HG03108 (cell line): Measurements from ENCODE around the gene KY.

ENCODE experiments used
- ATAC-seq: cut with Tn5 transposase; IDR thresholded peaks from one replicate; pipeline ENCODE4 v1.9.1; 2021; ENCODE audit warnings: moderate library complexity; ENCODE audit not compliant: unreplicated experiment

Gene KY

DNA sequence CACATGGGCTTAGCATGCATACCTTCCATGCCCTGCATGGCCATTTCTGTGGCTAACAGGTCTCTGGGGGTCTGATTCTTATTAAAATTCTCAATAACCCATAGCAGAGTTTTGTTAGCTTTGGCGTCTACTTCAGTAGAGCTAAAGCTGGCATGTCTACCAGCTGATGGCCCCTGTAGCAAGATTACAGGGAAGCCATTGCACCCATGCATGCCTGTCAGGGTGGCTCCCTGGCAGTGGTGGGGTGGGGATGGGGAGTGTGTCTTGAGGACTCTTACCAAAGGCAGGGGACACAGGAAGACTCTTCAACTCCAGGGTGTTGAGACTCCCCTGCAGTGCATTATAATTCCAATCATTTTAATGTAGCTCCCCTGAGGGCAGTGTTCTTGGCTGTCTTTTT is 4.7 kb downstream of the KY start:
- no peak for ATAC-seq

DNA sequence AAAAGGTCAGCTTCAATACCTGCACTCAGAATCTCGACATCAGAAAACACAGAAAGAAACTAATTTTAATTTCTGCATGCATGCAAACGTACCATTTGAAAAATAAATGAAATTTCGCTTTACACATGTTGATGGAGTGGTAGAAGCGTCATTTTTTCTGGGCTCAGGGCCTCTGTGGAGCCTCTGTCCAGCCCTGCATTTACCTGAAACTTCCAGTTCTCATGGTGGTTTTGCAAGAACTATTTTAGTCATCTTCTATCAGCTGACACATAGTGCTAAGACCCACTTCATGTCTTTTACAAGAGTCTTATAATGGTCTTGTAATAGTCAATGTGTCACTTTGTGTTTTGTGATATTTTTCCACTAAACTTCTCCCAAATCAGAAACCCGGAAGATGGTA is 5.3 kb downstream of the KY start:
- ATAC-seq: no peak

DNA sequence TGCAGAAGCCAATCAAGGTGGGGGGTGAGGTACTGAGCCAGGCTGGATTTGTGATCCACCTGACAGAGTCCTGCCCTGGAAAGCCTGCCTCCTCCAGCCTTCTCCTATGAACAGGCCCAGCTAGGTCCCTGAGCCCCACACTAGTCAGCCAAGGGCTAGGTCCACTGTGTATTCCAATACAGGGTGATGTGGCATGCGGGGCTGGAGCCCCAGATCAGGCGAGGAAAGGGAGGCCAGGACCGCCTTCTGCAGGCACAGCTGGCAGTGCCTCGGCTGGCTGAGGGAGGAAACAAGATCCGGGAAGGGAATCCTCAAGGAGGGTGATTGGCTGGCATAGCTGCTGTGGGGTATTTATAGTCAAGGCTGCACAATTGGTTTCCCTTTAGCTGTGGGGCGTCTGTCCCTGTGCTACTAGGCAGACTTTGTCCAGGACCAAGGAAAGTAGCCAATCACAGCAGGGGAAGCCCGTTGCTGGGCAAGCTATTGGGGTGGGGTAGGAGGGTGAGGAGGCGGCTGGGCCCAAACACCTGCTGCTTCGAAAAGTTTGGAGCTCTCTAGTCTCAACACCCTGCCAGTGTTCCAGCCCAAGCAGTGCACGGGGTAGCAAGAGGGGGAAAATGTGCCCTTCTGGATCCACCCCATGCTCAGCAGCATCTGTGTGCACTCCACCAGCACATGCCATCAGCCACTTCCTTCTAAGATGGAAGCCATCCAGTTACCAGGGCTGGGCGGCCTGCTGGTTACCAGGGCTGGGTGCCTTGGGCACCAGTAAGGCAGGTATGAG is 5.9 kb downstream of the KY start:
- no peak for ATAC-seq

DNA sequence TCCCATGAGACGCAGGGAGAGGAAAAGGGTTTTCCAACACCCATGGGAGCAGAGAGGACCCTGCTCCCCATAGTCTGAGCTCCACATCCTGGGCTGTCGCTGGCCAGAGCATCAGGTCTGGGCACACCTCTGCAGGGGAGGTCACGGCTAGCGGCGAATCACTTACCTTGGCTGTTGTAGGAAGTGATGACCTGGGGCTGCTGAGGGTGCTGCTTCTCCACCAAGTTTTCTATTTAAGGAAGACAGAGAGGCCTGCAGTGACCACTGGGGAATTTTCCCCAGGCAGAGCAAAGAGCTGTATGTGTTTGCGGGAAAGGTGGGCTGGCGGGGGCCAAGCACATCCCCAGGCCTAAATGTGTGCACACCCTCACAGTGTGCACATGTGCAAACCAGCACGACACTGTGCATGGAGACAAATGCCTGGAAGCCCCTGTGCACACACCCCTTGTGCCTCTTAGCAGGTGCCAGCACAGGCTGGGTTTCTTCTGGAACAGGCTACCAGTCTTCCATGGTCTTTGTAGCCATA is 7.6 kb downstream of the KY start:
- no peak for ATAC-seq

DNA sequence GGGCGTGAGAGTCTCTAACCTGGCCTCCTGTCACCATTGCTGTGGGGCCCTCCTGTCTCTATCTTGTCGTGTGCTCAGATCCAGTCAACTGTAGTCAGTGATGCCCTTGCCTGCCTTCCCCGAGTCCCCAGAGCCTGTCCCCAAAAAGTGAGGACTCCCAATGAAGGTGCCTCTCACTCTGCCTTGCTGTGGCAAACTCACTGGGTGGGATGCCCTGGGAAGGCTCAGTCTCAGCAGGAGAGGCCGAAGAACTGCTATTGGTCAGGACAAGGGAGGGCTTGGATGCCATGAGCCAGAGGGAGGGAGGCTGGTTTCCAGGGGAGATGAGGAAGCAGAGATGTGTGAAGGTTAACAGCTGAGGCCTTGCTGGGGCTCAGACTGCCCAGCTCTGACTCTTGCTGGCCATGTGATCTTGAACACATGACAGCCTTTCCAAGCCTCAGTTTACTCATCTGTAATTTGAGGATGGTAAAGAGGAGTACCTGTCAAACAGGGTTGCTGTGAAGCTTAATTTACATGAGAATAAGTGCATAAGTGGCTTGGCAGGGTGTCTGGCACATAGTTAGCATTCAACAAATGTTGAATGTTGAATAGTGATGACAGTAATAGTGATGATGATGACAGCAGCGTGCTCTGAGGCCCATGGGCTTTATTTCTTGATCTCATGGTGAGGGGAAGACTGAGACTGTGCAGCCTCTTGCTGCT is 8.2 kb downstream of the KY start:
- ATAC-seq: no peak

DNA sequence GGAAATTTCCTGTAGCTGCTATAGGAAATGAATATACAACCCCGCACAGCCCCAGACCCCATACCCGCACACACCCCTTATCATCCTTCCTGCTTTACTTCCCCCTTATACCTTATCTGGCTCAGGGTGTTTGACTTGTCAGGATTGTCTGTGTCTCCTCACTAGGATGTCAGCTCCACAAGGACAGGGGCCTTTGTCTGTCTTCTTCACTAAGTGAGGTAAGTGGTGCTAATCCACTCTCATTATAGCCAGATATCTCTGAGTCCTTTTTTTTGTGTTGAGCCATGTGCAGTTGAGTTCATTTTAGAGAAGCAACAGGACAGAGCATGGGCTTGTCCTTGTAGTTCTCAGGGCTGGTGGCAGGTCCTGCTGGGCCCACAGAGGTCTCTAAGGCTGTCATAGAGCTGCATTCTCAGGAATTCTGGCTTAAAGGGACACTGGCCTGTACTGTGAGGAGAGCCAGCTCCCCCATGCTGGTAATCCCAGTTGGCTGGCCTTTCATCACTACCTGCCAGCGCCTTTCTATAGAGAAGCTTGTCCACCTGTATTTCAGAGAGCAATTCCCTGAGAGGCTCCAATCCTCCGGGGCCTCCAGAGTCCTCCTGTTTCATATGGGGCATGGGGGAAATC is 9.0 kb downstream of the KY start:
- no peak for ATAC-seq

DNA sequence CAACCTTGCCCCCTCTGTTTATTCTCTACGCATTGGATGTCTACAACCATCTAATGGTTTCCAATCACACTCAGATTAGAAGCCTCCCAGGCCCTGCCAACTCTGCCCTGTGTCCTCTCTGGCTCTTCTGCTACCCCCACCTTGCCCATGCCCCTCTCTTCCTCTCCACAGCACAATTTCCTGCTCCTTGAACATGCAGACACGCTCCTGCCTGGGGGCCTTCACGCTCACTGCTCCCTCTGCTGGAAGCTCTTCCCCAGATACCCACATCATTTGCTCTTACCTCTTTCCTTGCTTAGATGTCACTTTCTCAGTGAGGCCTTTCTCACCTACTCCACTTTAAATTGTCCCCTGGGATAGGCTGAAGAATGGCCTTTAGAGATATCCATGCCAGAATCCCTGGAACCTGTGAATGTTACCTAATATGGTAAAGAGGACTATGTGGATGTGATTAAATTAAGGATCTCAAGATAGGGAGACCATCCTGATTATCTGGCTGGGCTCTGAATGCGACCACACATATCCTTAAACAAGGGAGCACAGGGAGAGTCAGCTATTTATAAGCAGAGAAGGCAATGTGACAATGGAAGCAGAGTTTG is 9.9 kb downstream of the KY start:
- ATAC-seq: no peak

DNA sequence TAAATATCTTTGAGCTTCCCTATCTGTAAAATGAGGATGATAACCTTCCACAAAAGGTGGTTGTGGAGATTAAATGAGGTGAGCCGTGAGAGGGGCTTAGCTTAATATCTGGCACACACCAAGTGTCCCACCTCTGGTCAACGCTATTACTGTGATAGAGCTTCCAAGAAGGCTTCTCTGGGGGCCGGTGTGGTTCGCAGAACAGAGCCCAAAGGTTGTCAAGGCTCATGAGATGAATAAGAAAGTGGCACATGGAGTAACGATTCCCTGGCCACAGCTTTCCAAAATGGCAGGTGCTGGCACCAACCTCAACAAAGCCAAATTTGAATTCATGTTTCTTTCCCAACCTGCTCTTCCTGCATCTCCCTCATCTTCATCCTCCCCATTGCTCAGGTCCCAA is 10.4 kb downstream of the KY start:
- ATAC-seq: no peak

DNA sequence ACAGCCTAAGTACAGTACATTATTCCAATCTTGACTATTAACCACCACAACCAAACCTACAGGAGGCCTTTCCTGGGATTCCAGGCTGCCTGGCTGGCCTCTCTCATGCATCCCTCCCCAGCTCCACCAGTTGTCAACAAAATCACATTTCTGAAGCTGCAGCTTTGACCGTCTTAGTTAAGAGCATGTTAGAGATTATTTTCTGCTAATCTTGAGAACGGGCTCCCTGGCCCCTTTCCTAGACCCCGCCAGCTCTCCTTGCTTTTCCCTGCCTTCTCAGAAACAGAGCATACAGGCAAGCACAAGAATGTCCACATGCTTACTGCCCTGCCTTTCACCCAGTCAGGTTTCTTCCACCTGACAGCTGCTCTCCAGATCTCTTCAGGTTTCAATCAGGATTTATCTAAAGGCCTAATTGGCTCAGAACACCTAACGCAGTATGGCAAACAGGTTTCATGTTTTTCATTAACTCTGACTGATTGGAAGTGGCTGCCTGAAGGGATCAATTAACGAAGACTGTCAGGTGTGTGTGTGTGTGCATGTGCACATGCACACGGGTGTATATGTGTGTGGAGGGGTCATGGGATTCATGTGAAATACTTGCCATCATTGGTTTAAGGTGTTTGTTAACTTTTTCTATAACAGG is 12.3 kb downstream of the KY start:
- ATAC-seq: no peak

DNA sequence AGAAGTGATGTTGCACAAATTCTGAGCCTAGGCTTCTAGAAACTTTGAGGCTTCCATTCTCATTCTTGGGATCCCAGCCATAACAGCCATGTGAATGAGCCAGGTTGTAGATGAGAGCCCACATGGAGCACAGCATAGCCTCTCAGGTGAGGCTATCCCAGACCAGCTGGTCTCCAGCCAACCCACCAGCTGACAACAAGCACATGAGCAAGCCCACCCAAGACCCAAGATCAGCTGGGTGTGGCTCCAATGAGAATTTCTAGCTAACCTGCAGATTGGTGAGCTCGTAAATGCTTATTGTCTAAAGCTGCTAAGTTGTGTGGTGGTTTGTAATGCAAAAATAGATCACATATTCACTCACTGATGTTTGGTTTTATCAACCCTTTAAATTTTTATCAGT is 14.4 kb downstream of the KY start:
- ATAC-seq: no peak

DNA sequence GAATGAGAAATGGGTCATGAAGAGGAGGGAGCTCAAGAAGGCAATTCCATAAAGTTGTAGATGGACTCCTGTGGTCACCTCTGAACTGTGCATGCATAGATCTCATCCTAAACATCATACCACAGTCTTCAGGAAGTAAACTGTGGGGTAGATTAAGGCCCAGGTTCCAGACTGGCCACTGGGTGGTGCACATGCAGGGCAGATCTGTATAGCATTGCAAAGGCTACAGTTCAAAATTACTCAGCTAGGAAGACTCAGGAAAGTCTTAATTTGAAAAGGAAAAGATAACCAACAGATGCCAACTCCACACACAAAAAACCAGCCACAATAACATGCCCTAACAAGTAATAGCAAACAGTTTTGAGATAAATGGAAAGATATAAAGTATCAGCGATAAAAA is 20.3 kb downstream of the KY start:
- no peak for ATAC-seq

DNA sequence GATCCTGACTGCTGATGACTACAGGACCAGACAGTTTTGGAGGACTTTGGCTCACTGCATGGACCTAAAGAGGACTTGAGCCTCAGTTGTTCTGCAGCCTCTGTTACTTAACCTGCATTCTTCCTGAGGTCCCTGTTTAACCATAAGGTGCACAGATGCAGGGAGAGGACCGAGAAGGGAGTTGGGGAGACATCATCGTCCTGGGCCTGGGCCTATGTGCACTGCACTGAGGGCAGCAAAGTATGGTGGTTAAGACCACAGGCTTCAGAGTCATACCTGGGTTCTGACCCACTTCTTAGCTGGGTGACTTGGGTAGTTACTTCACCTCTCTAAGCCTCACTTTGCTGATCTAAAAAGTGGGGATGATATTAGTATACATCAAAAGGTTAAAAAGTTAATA is 21.9 kb downstream of the KY start:
- ATAC-seq: no peak

DNA sequence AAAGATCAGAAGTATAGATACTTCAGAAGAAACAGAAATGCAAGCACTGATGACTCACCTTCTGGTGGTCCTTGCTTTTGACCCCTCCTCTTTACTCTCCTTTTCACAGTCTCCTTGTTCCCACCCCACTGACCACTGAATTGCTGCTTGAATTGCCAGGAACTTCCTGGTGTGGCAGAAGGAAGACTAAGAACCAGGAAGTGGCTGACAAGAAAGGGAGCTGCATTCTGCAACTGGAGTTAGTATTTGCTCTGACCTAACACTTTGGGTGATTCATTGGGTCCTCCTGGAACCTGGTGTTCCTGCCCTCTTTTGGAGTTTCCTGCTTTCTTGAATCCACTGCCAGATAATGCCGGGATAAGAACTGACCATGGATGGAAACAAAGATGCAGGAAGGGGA is 23.0 kb downstream of the KY start:
- no peak for ATAC-seq

DNA sequence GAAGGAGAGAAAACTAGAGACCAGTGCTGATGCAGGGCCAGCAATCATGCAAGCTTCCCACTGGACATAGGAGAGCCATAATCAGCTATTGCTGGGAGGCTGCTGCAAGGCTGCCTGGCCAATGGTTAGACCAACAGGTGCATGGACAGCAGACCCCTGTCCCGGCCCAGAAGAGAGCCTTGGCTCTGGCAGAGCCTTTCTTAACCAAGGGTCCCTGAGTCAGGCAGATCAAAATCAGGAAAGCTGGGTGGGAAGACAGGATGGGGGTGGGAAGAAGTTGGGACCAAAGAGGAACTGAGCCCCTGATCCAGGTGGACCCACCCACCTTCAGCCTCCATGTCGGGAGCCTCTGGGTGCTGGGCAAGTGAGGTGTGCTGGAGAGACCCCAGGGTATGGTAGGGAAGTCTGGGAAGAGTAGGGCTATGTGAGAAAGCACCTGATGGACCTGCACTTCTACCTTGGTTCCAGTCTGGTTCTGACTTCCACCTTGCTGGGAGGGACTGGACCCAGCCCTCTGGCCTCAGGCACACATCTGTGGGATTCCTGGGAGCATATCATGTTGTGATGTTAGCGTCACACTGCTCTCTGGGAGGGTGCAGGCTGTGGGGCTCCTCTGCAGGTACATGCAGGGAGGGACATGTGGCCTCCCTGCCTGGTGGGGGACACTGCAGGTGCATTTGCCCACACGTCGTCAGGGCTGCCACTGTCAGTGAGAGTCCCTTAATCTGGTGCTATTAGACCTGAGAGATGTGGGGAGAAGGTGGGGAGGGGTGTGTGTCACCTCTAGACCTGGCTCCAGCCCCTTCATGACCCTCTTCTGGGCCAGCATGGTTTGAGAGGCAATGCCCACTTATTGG is 24.7 kb downstream of the KY start:
- no peak for ATAC-seq

DNA sequence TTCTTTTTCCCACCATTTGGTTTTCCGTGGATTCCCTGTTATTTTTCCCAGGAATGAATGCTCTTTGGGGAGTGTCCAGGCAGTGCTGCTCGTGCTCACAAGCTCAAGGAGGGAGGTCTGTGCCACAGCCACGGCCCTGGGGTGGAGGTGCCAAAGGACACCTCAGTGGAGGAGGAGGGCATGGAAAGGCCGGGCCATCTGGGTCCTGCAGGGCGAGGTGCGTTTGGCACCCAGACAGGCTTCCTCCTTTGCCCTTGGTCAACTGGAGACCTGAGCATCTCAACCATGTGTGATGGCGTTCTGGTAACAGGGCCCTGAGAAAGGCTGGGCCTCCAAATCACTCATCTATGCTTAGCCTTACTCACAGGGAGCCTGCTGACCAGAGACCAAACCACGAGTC is 25.4 kb downstream of the KY start:
- ATAC-seq: no peak

DNA sequence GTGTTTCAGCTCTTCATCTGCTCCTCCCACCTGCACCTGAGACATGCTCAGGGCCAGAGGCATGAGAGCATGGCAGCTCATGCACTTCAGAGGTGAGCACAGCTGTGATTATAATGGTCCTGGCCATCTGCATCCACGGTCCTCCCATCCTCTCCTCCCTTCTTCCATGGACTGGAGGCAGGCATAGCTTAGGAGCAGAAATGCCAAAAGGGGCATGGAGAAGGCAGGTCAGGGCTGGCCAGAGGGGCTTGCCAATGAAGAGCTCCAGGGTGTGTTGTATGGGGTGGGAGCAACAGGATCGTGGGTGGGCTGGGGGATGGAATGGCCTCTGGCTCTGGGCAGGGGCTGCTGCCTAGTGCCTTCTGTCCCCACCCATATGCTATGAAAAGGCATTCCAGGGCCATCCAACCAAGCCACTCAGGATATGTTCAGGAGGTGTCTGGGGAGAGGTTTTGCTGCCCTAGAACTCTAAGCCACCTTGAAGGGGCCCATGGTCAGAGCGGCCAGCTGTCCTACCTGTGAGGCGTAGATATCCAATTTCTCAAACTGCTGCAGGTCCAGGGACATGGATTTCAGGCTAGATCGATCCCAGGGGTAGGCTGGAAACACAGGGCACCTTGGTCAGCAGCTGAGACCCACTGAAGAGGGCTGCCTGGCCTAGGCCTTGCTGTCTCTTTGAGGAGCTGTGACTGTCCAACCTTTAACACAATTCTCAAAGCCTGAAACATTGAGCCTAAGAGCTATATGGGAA is 26.1 kb downstream of the KY start:
- ATAC-seq: no peak

DNA sequence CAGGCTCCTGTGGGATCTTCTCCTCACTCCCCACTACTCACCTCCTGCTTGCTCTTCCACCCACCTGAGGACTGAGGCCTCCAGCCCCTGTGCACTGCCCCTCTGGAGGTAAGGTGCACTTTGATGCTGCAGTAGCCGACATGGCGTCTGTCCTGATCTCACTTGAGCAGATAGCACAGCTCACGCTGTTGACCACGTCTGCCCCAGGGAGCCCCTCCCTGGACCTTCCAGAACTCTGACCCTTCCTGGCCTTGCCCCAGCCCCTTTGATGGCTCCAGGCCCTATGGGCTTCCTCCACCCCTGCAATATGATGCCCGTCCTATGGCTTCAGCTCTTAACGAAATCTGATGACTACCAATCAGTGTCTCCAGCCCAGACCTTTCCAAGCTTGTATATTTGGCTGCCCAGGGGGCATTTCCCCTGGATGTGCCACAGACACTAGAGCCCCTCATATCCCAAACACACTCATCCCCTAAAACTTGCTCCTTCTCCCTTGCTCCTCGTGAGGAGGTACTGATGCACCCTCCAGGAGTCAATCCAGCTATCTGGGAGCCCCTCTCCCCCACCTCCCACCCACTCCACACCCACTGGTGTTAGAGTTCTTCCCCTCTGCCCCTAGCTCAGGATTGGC is 27.1 kb downstream of the KY start:
- ATAC-seq: no peak

DNA sequence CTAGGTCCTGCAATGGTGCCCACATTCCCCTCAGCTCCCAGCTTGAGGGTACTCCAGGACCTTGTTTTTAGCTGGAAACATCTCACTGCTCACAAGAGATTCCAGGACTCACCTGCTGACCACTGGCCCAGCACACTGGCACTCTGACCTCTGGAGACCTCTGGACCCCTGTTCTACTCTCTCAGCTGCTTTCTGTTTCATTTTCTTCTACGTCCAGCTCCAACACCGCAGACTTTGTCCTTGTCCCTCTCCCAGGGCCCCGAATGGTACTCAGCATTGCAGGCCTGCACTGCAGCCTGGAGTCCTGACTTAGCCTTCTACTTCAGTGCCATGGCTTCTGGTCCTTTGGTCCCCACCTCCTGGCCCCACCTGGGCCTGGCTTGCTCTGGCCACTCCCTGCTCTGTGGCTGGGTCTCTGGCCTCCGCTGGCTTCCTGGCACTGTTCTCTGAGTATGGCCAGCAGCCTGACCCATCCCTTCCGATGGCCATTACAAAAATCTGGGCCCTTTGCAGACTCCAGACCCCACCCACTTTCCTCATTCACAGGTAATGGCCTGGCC is 27.9 kb downstream of the KY start:
- no peak for ATAC-seq

DNA sequence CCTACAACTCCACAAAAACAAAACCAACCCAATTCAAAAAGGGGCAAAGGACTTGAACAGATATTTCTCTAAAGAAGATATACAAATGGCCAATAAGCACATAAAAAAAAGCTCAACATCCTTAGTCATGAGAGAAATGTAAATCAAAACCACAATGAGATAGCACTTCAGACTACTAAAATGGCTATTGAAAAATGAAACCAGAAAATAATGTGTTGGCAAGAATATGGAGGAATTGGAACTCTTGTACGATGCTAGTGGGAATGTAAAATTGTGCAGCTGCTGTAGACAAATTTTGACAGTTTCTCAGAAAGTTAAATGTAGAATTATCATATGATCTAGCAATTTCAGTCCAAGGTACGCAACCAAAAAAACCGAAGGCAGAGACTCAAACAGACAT is 29.0 kb downstream of the KY start:
- no peak for ATAC-seq
